HG03354 (cell line): Measurements from ENCODE around the gene ATG16L1.

ENCODE experiments used
- ATAC-seq: cut with Tn5 transposase; IDR thresholded peaks from one replicate; pipeline ENCODE4 v1.9.1; 2021; ENCODE audit warnings: mild to moderate bottlenecking; ENCODE audit not compliant: unreplicated experiment, poor library complexity, severe bottlenecking

Gene ATG16L1

GRCh38 chr2:233251306-233252116 lies at the start of gene ATG16L1:
Gene ATG16L1, plus strand, starts transcription at chr2:233251673. Its CDS starts 155 bp downstream, at chr2:233251828.
- peak; percentile 95 for ATAC-seq

GRCh38 chr2:233202531-233202944 lies 48.9 kb upstream of the ATG16L1 start:
- no peak for ATAC-seq

- ATAC-seq = no peak
Measured at GRCh38 chr2:233203060-233203459, 48.4 kb upstream of the ATG16L1 start.

DNA sequence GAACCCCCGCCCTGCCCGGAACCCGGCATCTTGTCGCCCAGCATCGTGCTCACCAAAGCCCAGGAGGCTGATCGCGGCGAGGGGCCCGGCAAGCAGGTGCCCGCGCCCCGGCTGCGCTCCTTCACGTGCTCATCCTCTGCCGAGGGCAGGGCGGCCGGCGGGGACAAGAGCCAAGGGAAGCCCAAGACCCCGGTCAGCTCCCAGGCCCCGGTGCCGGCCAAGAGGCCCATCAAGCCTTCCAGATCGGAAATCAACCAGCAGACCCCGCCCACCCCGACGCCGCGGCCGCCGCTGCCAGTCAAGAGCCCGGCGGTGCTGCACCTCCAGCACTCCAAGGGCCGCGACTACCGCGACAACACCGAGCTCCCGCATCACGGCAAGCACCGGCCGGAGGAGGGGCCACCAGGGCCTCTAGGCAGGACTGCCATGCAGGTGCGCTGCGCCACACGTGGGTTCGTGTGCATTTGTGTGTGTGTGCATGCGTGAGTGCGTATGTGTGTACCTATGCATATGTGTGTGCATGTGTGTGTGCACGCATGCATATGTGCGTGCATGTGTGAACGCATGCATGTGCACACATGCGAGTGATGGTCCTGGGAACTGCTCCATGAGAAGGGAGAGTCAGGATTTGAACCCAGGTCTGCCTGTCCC lies 47.1 kb upstream of the ATG16L1 start:
- ATAC-seq = no peak

DNA sequence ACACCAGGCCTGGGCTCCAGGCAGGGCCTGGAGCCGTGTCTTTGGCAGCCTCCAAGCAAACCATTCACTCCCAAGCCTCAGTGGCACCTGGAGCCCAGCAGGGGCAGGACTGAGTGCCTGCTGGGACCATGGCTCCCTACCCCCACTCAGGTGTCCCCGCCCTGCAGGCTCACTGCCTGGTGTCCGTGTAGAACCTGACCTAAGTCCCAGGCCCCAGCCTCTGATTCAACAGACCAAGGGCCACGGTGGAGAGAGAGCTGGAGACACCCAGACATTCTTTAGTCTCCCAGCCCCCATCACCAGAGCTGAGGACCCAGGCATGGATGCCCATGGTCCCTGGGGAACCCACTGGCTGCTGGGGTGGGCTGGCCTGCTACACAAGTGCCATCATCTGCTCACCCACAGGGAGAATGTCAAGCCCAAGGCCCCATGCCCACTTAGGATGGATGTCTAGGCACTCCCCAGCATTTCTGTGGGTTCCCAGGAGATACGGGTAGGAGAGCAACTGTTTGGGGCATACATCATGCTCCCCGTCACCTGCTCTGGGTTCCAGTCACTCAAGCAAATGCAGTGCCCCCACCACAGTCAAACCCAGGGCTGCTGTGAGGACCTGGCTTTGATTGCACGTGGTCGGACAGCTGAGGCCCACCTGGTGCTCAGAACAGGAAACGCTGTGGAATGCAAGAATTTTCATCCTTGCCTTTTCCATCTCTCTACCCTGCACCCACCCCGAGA lies 42.9 kb upstream of the ATG16L1 start:
- ATAC-seq = no peak

- ATAC-seq = no peak
Measured at GRCh38 chr2:233209117-233209532, 42.3 kb upstream of the ATG16L1 start.

- no peak for ATAC-seq
Measured at GRCh38 chr2:233209533-233210171, 41.8 kb upstream of the ATG16L1 start.

DNA sequence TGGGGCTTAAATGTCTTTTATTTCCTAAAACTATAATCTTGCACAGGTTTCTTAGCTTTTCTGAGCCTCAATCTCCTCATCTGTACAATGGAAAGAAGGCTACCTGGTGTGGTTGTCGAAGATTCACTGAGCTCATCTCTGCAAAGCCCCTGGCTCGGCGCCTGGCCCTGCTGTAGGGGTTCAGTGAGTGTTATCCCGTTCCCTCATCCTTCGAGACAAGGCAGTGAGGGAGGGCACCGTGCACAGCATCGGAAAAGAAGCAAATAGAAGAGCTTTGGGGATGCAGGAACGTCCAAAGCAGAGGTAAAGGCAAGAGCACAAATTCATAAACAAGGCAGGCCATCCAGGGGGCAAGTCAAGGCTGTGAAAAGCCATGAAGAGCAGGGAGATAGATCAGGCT lies 41.2 kb upstream of the ATG16L1 start:
- ATAC-seq = no peak

DNA sequence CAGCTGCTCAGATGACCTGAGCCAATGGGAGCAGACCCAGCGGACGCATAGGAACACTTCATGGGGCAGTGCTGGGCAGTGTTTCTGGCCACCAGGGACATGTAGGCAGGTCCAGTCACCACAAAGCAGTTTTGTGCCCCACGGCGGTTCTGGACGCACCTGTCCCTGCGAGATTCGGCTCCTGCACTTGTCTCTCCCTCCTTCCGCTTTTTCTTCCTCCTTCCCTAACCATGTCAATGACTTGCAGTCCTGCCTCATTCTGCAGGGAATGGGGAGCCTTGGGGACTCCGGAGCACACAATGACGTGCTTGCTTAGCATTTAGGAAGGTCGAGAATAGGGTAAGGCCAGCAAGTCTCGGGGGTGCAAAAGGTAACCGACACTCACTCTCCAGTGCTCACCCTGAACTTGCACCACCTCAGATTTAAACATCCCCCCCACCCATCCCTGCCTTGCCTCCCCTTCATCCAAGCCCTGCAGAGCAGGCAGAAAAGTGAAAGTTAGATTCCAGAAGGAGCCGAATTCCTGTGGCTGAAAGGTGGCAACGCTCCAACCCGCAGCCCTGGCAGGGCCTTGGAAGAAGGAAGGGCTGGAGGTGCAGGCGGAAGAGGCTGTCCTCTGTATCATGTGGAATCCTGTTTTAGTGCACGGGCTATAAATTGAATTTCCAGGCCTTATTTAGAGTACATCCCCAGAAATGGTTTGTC lies 40.5 kb upstream of the ATG16L1 start:
- ATAC-seq = no peak

DNA sequence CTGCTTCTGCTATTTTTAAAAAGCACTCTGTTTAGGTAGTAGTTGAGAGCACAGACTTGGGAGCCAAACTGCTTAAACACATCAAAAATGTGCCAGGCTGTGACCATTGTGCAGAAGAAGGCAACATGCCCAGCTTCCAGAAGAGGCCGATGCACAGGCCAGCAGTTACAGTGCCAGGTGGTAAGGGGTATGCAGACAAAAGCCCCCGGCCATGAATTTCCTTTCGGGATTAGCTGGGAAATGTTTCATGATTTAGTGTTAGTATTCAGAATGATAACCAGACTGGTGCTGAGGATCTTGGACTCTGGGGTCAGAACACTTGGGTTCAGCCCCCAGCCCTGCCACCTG lies 40.0 kb upstream of the ATG16L1 start:
- no peak for ATAC-seq

GRCh38 chr2:233213011-233213410 lies 38.5 kb upstream of the ATG16L1 start:
- ATAC-seq = no peak

GRCh38 chr2:233213975-233214374 lies 37.5 kb upstream of the ATG16L1 start:
- ATAC-seq = no peak

DNA sequence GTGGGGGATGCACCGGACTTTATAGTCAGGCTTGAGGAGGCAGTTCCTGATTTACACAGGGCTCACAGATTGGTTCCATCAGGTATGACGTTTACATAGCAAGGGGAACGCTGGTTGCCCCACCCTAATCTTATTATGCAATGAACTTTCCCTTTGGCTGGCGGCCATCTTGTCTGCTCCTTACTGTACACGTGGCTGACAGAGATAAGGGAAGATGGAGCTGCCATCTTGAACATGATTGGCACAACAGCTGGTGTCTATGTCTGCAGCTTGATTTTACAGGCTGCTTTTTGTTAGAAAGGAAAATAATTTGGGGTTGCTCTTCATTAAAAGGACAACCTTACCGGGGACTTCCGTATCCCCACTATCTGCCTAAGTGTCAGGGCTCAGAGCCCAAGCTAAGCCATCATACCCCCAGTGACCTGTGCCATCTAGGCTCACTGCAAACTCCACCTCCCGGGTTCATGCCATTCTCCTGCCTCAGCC lies 33.5 kb upstream of the ATG16L1 start:
- ATAC-seq = no peak

- ATAC-seq = no peak
Measured at GRCh38 chr2:233218836-233219235, 32.6 kb upstream of the ATG16L1 start.

- no peak for ATAC-seq
Measured at GRCh38 chr2:233219848-233220247, 31.6 kb upstream of the ATG16L1 start.

GRCh38 chr2:233221378-233222063 lies 30.0 kb upstream of the ATG16L1 start:
- ATAC-seq = no peak

DNA sequence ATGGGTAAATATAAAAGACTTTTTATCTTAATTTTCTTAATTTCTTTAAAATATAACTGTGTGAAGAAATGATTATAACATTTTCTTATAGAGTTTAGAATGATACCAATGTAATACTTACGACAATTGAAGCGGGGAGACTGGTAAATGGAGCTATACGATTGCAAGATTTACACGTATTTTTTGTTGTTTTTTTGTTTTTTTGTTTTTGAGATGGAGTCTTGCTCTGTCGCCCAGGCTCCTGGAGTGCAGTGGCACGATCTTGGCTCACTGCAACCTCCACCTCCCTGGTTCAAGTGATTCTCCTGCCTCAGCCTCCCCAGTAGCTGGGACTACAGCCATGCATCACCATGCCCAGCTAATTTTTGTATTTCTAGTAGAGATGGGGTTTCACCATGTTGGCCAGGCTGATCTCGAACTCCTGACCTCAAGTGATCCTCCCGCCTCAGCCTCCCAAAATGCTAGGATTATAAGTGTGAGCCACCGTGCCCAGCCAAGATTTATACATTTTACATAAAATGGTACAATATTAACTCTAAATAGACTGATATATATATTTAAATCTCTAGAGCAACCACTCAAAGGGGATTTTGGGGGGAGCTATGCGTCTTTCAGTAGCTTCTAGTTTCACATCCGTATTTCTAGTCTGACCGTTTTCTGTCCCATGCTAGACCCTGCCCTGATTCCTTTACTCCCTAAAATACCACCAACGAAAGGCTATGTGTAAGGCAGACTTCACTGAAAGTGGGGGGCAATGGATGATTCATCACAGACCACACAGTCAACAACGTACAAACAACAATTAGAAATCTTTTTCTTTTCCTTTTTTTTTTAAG lies 28.2 kb upstream of the ATG16L1 start:
- peak; percentile 92 for ATAC-seq
